ENCODE measurements around the gene NSG1. TPM values are rescaled to one million over a fixed set of nuclear protein-coding genes. Genes with fewer than 3 reads are reported as not detected.
A peak's percentile ranks its signal among the peaks of the same experiment; 100 is the strongest.

Gene NSG1
- total and polyA plus RNA-seq, 9 of the 15 experiments (the other 6 are each of a cell fraction or from before 2014, with no cell fraction given): not detected

DNA sequence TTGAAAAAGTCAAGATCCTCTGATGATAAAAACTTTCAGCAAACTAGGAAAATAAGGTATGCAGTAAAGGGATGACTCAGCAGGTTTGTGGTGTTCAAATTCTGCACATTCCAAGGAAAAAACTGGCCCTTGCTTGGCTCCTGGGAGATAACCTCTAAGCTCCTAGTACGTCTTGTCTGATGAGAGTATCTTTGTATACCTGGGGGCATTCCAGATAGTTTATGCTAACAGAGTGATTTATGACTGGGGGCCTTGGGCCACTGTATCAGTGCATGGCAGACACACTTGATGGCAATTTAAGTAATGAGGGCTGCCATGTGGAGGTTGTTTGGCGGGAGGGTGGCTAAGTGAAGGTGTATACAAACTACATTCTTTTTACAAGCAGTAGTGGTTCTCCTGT is 56.9 kb downstream of the NSG1 start (continued):
- TF ChIP-seq MAFF (IDR thresholded peaks at IDR 0.05; ENCODE audit: low read length): peak; percentile 98
- 0 out of 4 replicates have a peak, but pooled peaks of 1 of the 2 experiments have one; percentile 16 for TF ChIP-seq TEAD1 (CRISPR knock-in tag; IDR thresholded peaks at IDR 0.05)
- TF ChIP-seq, protein P1, sequence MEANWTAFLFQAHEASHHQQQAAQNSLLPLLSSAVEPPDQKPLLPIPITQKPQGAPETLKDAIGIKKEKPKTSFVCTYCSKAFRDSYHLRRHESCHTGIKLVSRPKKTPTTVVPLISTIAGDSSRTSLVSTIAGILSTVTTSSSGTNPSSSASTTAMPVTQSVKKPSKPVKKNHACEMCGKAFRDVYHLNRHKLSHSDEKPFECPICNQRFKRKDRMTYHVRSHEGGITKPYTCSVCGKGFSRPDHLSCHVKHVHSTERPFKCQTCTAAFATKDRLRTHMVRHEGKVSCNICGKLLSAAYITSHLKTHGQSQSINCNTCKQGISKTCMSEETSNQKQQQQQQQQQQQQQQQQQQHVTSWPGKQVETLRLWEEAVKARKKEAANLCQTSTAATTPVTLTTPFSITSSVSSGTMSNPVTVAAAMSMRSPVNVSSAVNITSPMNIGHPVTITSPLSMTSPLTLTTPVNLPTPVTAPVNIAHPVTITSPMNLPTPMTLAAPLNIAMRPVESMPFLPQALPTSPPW (CRISPR knock-in tag; IDR thresholded peaks at IDR 0.05): peak; percentile 37; the same call in 1 of the 2 replicates
- TF ChIP-seq SMC3 (conservative IDR thresholded peaks at IDR 0.05; ENCODE audit: insufficient read depth, low read depth, low read length): no peak
- 0 out of 2 replicates have a peak, but pooled peaks have one; percentile 6 for TF ChIP-seq JUND (IDR thresholded peaks at IDR 0.05; ENCODE audit: borderline replicate concordance, low read depth, low read length)
- no peak for TF ChIP-seq JUND (tag; IDR thresholded peaks at IDR 0.05; ENCODE audit: borderline replicate concordance, low read depth, low read length)
- peak; percentile 47; the same call in 1 of the 2 replicates for TF ChIP-seq MECOM (CRISPR knock-in tag; IDR thresholded peaks at IDR 0.05)
- TF ChIP-seq DMBX1 (CRISPR knock-in tag; IDR thresholded peaks at IDR 0.05; ENCODE audit: borderline replicate concordance): peak; percentile 29; the same call in 1 of the 2 replicates
- TF ChIP-seq STAT5A (IDR thresholded peaks at IDR 0.05; ENCODE audit: borderline replicate concordance, low read length): peak; percentile 32; the same call in 1 of the 2 replicates
- peak; percentile 99 for TF ChIP-seq ZNF316 (IDR thresholded peaks at IDR 0.05)
- peak; percentile 88 for TF ChIP-seq BACH1 (tag; IDR thresholded peaks at IDR 0.05)
- TF ChIP-seq CTBP1 (IDR thresholded peaks at IDR 0.05; ENCODE audit: borderline replicate concordance): peak; percentile 80
- no peak for TF ChIP-seq SMARCC2 (IDR thresholded peaks at IDR 0.05; ENCODE audit: low read depth)
- TF ChIP-seq TCF3 (CRISPR knock-in tag; IDR thresholded peaks at IDR 0.05): peak; percentile 66
- 0 out of 4 replicates have a peak, but pooled peaks of 1 of the 2 experiments have one; percentile 17 for TF ChIP-seq NONO (IDR thresholded peaks at IDR 0.05; ENCODE audit: low read depth in 2 of 2, low read length in 1 of 2)
- 0 out of 4 replicates have a peak, but pooled peaks of 1 of the 2 experiments have one; percentile 24 for TF ChIP-seq RCOR1 (IDR thresholded peaks at IDR 0.05; ENCODE audit: borderline replicate concordance in 1 of 2, low read depth in 2 of 2, low read length in 2 of 2)
- TF ChIP-seq PCBP1 (IDR thresholded peaks at IDR 0.05; ENCODE audit: low read depth, low read length, poor library complexity, severe bottlenecking): no peak
- peak; percentile 97 for TF ChIP-seq C11orf30 (IDR thresholded peaks at IDR 0.05; ENCODE audit: low read depth)
- TF ChIP-seq ARNT (IDR thresholded peaks at IDR 0.05): no peak
- 0 out of 2 replicates have a peak, but pooled peaks have one; percentile 16 for TF ChIP-seq SMAD4 (CRISPR knock-in tag; conservative IDR thresholded peaks at IDR 0.05)
- peak; percentile 56; the same call in 1 of the 2 replicates for TF ChIP-seq SMARCA4 (IDR thresholded peaks at IDR 0.05)
- peak; percentile 60; the same call in 1 of the 2 replicates for TF ChIP-seq NCOR1 (IDR thresholded peaks at IDR 0.05)
- TF ChIP-seq EP400 (IDR thresholded peaks at IDR 0.05): no peak
- TF ChIP-seq ZNF282 (CRISPR knock-in tag; IDR thresholded peaks at IDR 0.05): no peak
- TF ChIP-seq TEAD2 (tag; IDR thresholded peaks at IDR 0.05): 0 out of 2 replicates have a peak, but pooled peaks have one; percentile 74
- TF ChIP-seq NFE2L1 (tag; IDR thresholded peaks at IDR 0.05; ENCODE audit: borderline replicate concordance, low read depth): peak; percentile 86
- 0 out of 4 replicates have a peak, but pooled peaks of 1 of the 2 experiments have one; percentile 41 for TF ChIP-seq MNT (conservative IDR thresholded peaks at IDR 0.05)
- peak; percentile 99 for TF ChIP-seq MAFG (tag; conservative IDR thresholded peaks at IDR 0.05)
- peak; percentile 93 for TF ChIP-seq NFE2 (IDR thresholded peaks at IDR 0.05; ENCODE audit: low read depth)
